ENCODE data around the gene C1QL4.
"Not testable (repeated sequence)": the region's sequence is repeated elsewhere in the genome, so short reads cannot be mapped to it uniquely, and the experiment has no call there.

C1QL4 gene

GRCh38 chr12:49336645-49337584 lies at the start of gene C1QL4:
Gene C1QL4 (minus strand): TSS chr12:49337188. CDS start chr12:49336477, 711 bp downstream.
- DNase-seq = peak; percentile 30 to 69

DNA sequence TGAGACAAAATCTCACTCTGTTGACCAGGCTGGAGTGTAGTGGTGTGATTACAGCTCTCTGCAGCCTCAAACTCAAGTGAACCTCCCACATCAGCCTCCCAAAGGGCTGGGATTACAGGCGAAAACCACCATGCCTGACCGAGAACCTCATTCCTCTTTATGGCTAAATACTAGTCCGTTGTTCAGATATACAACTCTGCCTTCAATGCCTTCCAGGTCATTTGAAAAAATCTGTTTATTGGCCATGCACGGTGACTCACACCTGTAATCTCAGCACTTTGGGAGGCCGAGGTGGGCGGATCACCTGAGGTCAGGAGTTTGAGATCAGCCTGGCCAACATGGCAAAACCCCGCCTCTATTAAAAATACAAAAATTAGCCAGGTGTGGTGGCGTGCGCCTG lies 43.2 kb upstream of the C1QL4 start:
- DNase-seq = not testable (repeated sequence)

- DNase-seq = no peak
Observed at GRCh38 chr12:49377386-49377785, 40.4 kb upstream of the C1QL4 start.

- no peak for DNase-seq
Observed at GRCh38 chr12:49375406-49375805, 38.4 kb upstream of the C1QL4 start.

- DNase-seq = no peak
Observed at GRCh38 chr12:49370539-49370938, 33.6 kb upstream of the C1QL4 start.

- DNase-seq = peak in 1 of 2 experiments; percentile 43
Observed at GRCh38 chr12:49369411-49370145, 32.6 kb upstream of the C1QL4 start.

DNA sequence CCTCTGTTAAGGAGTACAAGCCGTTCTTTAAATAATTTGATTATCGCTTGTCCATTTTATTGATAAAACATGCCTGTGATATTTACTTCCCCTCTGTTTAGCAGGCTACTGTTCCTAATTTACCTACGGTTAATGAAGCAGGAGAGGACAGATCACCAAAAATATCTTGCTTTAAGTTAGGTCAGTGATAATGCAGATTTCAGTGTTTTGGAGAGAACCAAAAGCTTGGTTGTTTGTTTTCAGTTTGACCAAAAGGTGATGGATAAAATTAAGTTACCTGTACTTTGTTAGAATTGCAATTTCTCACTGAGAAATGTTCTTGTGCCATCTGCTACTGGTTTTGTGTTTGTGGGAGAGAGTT lies 31.2 kb upstream of the C1QL4 start:
- no peak for DNase-seq

- DNase-seq = peak; percentile 63 to 71
Observed at GRCh38 chr12:49367381-49368239, 30.6 kb upstream of the C1QL4 start, which contains the start of gene SPATS2. Gene SPATS2 (plus strand): TSS chr12:49367462. CDS start chr12:49461013, 93,551 bp downstream.

- DNase-seq = peak; percentile 91 to 95
Observed at GRCh38 chr12:49366652-49367380, 29.8 kb upstream of the C1QL4 start.

GRCh38 chr12:49366096-49366651 lies 29.2 kb upstream of the C1QL4 start:
- peak; percentile 62 to 69 for DNase-seq

- no peak for DNase-seq
Observed at GRCh38 chr12:49365542-49365941, 28.6 kb upstream of the C1QL4 start.

- no peak for DNase-seq
Observed at GRCh38 chr12:49364989-49365388, 28.0 kb upstream of the C1QL4 start.

- DNase-seq = no peak
Observed at GRCh38 chr12:49362077-49362476, 25.1 kb upstream of the C1QL4 start.

GRCh38 chr12:49359671-49360070 lies 22.7 kb upstream of the C1QL4 start:
- DNase-seq = no peak

DNA sequence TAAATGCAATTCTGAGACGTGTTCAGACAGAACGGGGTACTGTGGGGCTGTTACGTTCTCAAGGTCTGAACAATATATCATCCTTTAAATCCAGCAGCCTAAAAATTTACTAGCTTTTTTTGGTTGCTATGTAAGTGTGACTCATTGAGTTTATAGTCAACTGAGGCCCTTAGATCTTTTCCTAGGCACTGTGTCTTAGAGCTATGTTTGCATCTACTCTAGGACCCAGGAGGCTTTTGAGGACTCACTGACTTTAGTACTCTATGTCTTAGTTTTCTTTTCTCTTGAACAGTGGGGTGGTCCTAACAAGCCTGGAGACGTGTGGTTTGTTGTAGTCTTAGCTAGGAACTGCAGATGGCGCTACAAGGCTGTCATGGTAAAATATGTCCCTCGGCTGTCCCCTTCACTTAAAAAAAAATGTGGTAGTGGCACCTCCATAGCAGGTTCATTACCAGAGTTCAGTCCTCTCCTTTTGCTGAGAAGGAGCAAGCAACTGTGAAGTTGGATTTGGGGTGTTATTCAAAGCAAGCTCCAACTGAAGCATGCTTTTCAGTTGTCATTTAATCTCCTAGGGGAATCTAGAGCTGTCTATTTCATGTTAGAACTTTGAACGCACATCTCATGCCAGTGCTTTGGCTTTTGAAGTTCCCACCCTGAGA lies 21.6 kb upstream of the C1QL4 start:
- peak; percentile 76 to 79 for DNase-seq

DNA sequence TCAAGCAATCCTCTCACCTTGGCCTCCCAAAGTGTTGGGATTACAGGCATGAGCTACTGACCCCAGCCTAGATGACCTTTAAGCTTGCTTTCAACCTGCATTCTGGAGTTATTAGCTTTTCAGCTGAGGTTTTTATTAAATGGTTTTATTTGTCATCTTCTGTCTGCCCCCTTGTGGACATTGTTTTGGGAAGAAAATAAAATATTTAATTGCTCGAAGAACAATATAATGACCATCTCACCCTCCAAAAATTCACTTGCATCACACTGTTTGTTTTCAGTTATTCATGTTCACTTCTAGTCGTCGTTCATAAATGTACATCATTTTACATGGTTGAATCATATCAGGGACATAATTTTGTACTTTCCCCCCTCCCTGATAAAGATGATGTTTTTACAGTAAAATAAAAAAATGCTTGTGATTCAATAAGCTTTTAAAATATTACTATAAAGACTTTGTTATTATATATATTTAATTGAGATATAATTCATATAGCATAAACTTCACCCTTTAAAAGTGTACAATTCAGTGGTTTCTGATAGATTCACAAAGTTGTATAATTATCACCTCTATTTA lies 20.2 kb upstream of the C1QL4 start:
- peak in 1 of 2 experiments; percentile 45 for DNase-seq

DNA sequence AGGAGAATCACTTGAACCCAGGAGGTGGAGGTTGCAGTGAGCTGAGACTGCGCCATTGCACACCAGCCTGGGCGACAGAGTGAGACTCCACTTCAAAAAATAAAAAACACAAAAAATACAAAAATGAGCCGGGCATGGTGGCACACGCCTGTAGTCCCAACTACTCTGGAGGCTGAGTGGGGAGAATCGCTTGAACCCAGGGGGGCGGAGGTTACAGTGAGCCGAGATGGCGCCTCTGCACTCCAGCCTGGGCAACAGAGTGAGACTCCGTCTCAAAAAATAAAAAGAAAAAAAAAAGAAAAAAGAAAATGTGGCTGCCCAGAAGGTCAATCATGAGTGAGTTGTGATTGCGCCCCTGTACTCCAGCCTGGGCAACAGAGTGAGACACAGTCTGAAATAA lies 18.9 kb upstream of the C1QL4 start:
- no peak for DNase-seq

- no peak for DNase-seq
Observed at GRCh38 chr12:49352351-49352750, 15.4 kb upstream of the C1QL4 start.

GRCh38 chr12:49349266-49349665 lies 12.3 kb upstream of the C1QL4 start:
- no peak for DNase-seq

DNA sequence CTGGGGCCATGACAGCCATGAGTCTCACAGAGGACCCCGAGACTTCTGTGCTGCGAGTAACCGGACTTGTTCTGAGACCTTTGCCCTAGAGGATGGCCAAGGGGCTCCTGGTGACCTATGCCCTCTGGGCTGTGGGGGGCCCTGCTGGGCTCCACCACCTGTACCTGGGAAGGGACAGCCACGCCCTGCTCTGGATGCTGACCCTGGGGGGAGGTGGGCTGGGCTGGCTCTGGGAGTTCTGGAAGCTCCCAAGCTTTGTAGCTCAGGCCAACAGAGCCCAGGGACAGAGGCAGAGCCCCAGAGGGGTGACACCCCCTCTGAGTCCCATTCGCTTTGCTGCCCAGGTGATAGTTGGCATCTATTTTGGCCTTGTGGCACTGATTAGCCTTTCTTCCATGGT lies 11.8 kb upstream of the C1QL4 start:
- DNase-seq = no peak

All from NCI-H524 (cell line).